CD8-positive, alpha-beta memory T cell (primary cell): ENCODE data around the gene RASA3. TPM values are rescaled to one million over a fixed set of nuclear protein-coding genes. Genes with fewer than 3 reads are reported as not detected.

Experiments
- CTCF ChIA-PET: fragments of 350-600 bp; sonication (Branson Sonifier 250); formaldehyde crosslinking; loops from one replicate; lab custom pipeline; 2021; ENCODE audit warnings: antibody characterized with exemption; lab: Charles Lee
- POLR2A ChIA-PET: fragments of 350-600 bp; sonication (Branson Sonifier 250); formaldehyde crosslinking; loops from one replicate; lab custom pipeline; 2021; ENCODE audit warnings: antibody characterized with exemption; lab: Charles Lee
- DNase-seq, 5 donors: peaks; one replicate each; pipeline versions ENCODE4 v3.0.0 to v3.0.0-alpha.2; 2020 to 2022; ENCODE audit warnings: mixed read lengths in 1 of 5
- H3K27ac ChIP-seq: one replicate; pipeline ENCODE4 v1.7.0; 2013; ENCODE audit warnings: low read depth, mild to moderate bottlenecking, low read length, moderate library complexity
- H3K27me3 ChIP-seq: 2 replicates; pipeline ENCODE4 v1.7.0; 2013; ENCODE audit warnings: low read length, mild to moderate bottlenecking; ENCODE audit not compliant: insufficient read depth, poor library complexity, severe bottlenecking
- H3K36me3 ChIP-seq: 2 replicates; pipeline ENCODE4 v1.7.0; 2013; ENCODE audit warnings: mild to moderate bottlenecking, low read length, moderate library complexity; ENCODE audit not compliant: insufficient read depth
- H3K4me1 ChIP-seq: 2 replicates; pipeline ENCODE4 v1.7.0; 2013; ENCODE audit warnings: mild to moderate bottlenecking, low read length, moderate library complexity; ENCODE audit not compliant: insufficient read depth
- H3K4me3 ChIP-seq: 2 replicates; pipeline ENCODE4 v1.7.0; 2013; ENCODE audit warnings: mild to moderate bottlenecking, low read length
- H3K9me3 ChIP-seq: 2 replicates; pipeline ENCODE4 v1.7.0; 2013; ENCODE audit warnings: mild to moderate bottlenecking, low read length
- H3K27ac Mint-ChIP-seq, 8 donors: one replicate each; pipeline ENCODE4 v1.8.0; 2020 to 2021; ENCODE audit warnings: mixed read lengths in 8 of 8, mild to moderate bottlenecking in 6 of 8, inconsistent platforms in 3 of 8, moderate library complexity in 3 of 8
- H3K27me3 Mint-ChIP-seq, 2 donors: one replicate each; pipeline ENCODE4 v1.8.0; 2020 to 2021; ENCODE audit warnings: mixed read lengths in 2 of 2, mild to moderate bottlenecking in 1 of 2, moderate library complexity in 1 of 2
- H3K36me3 Mint-ChIP-seq, 3 donors: one replicate each; pipeline ENCODE4 v1.8.0; 2020 to 2021; ENCODE audit warnings: mixed read lengths in 3 of 3, inconsistent platforms in 1 of 3, mild to moderate bottlenecking in 1 of 3
- H3K4me1 Mint-ChIP-seq, 3 donors: one replicate each; pipeline ENCODE4 v1.8.0; 2020 to 2021; ENCODE audit warnings: mixed read lengths in 3 of 3, inconsistent platforms in 1 of 3, mild to moderate bottlenecking in 1 of 3
- H3K4me3 Mint-ChIP-seq, 7 donors: one replicate each; pipeline ENCODE4 v1.8.0; 2020 to 2021; ENCODE audit warnings: mixed read lengths in 7 of 7, mild to moderate bottlenecking in 6 of 7, moderate library complexity in 4 of 7, inconsistent platforms in 2 of 7
- H3K9me3 Mint-ChIP-seq, 5 donors: one replicate each; pipeline ENCODE4 v1.8.0; 2020 to 2022; ENCODE audit warnings: mixed read lengths in 5 of 5, mild to moderate bottlenecking in 3 of 5, moderate library complexity in 2 of 5, inconsistent platforms in 1 of 5
- polyA plus RNA-seq: library from polyadenylated mRNA; unstranded; fragments of 300-500 nt; fragmentation: Illumina TruSeq; gene quantifications from one replicate; pipeline ENCODE4 v1.2.3, GENCODE V29; 2021
- total RNA-seq, 2 experiments: library from RNA; stranded (reverse); gene quantifications; one replicate each; pipeline ENCODE4 v1.2.3, GENCODE V29; 2021

The RASA3 gene
- total and polyA plus RNA-seq, 3 experiments from 2014 or later = 26.4 to 123 (median 27.1) TPM

DNA sequence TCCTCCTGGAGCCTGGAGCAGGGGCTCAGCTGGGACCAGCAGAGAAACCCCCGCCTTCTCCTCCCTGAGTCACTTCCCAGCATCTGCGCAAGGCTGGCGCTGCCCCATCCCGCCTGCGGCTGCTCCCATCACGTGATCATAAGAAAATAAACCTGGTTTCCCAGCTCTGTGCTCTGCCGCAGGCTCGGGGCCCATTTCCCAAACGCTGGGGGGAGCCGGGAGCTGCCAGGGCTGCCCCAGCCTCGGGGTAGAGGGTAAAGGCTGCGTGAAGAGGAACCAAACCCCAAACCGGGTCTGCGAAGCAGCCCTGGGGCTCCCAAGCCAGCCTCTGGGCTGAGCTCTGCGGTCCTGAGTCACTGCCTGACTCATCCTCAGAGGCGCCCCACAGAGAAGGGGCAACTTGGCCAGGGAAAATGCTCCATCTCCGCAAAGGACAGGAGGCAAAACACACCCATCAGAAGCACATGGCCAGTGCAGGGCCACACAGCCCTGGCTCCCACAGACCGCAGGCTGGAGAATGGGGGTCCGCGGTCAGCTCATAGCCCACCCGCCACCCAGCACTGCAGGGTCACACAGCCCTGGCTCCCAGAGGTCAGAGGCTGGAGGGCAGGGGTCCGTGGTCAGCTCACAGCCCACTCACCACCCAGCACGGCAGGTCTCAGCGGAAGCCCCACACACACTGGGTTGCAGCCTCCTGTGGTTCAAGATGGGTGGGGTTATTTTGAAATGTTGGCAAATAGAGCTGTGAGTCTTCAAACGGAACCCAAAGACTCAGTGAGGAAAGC lies 67.1 kb downstream of the RASA3 start:
- Mint-ChIP-seq H3K36me3 (peaks cover 0 to 52% (median 1%) of the 10 kb centered on the region in 3 donors), H3K27me3 (peaks cover 0 to 4% of the 10 kb centered on the region in 2 donors), H3K4me3 (peak overlapping the region; percentile 84 to 93 (median 89)), H3K27ac (peak overlapping the region; percentile 89 to 98 (median 94)), H3K9me3 (peaks cover 0 to 3% (median 0%) of the 10 kb centered on the region in 5 donors), H3K4me1 (peaks cover 56 to 74% (median 61%) of the 10 kb centered on the region in 3 donors)
- no peaks in the 10 kb centered on the region for H3K9me3 ChIP-seq
- H3K4me3 ChIP-seq = peak overlapping the region; percentile 74
- ChIA-PET POLR2A (interaction anchor here (0.6 to 1.5 kb wide), 6 partner anchors 9 to 216 kb away, joined by 3 to 5 read pairs (median 4); partner anchors contain the start of gene UPF3A), CTCF (interaction anchor here (0.8 to 1.8 kb wide), 6 partner anchors 10 to 251 kb away, joined by 3 to 7 read pairs (median 4); no protein-coding TSS in a partner anchor)
- H3K36me3 ChIP-seq = peaks cover 7% of the 10 kb centered on the region
- H3K4me1 ChIP-seq = peaks cover 59% of the 10 kb centered on the region
- H3K27me3 ChIP-seq = no peaks in the 10 kb centered on the region
- peak; percentile 46 to 82 (median 60) for DNase-seq
- H3K27ac ChIP-seq = peak overlapping the region; percentile 55

DNA sequence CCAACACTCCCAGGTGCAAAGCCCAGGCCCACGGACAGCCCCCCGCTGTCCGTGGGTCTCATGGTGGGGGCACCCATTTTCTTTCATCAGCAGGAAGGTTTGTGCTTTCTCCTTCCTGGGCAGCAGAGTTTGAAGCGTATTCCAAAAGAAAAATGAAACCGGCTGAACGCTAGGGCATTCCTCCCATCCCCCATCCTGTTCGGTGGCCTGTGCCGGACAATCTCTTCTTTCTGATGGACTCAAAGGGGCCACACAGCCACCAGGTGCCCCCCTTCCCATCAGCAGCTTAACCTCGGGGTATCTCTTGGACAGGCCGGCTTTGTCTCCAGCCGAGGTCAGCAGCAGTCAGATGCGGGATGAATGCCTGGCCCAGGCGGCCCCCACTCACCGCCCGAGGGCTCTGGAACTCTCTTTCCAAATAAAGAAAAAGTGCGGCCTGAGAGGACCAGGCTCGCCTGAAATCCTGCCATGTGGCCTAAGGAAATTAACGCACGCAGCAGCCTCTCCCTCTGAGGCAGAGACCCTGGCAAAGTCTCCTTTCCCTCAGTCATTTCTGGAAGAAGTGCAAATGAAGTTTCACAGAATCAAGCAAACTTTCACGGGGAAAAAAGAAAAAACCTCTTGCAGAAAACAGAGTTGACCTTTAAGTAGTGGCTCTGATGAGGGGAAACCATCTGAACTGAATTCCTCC lies 67.8 kb downstream of the RASA3 start:
- Histone ChIP-seq H3K4me1 (peaks cover 59% of the 10 kb centered on the region), H3K36me3 (peaks cover 14% of the 10 kb centered on the region), H3K27me3 (no peaks in the 10 kb centered on the region), H3K4me3 (peak overlapping the region; percentile 74), H3K27ac (peak overlapping the region; percentile 51), H3K9me3 (no peaks in the 10 kb centered on the region)
- peak overlapping the region; percentile 84 to 93 (median 89) for H3K4me3 Mint-ChIP-seq
- ChIA-PET POLR2A (interaction anchor here (1.4 to 1.5 kb wide), 2 partner anchors 10 to 15 kb away, joined by 4 to 5 read pairs; no protein-coding TSS in a partner anchor), CTCF (interaction anchor here (1.0 to 1.8 kb wide), 5 partner anchors 9 to 250 kb away, joined by 3 to 7 read pairs (median 4); no protein-coding TSS in a partner anchor)
- H3K4me1 Mint-ChIP-seq = peaks cover 61 to 81% (median 65%) of the 10 kb centered on the region in 3 donors
- peak overlapping the region; percentile 50 to 98 (median 86) for H3K27ac Mint-ChIP-seq
- peaks cover 0 to 7% of the 10 kb centered on the region in 2 donors for H3K27me3 Mint-ChIP-seq
- H3K9me3 Mint-ChIP-seq = peaks cover 0 to 4% (median 0%) of the 10 kb centered on the region in 5 donors
- DNase-seq = no peak
- peaks cover 0 to 56% (median 1%) of the 10 kb centered on the region in 3 donors for H3K36me3 Mint-ChIP-seq

DNA sequence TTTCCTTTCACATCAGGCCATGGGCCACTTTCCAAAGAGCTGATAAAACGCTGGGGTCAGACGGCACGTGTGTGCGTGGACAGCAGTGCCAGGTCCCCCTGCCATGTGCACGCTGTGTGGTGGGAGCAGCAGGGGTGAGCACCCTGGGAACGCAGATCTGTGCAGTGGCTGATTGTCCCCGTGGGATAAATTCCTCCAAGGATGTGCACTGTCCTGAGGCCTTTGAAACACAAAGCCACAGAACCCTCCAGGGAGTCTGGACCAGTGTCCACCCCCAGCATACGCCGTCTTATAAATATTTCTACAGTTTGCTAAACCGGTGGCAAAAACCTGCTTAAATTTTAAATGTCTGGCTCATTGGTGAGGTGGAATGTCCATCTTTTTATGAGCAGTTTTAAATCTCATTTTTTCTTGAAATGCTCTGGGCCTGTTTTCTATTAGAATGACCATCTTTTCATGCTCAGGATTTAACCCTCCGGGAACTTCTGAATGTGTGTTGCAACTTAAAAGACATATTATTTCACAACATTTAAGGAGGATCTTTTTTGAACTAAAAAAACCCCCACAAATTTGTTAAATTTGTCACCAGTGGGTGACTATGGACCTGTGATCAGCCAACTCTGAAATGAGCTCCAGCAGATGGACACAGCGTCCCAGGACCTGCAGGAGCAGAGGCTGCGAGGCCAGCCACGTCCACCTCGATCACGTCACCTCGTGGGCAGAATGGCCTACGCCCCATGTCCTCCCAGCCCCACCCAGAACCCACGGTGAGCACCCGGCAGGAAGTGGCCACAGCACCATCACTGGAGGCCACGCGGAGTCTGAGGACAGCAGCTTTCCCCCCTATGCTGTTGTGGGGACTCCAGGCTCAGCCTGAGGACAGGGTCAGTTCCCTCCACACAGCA lies 68.6 kb downstream of the RASA3 start:
- Mint-ChIP-seq H3K4me1 (peaks cover 60 to 85% (median 64%) of the 10 kb centered on the region in 3 donors), H3K4me3 (peak overlapping the region; percentile 37 to 93 (median 88)), H3K27ac (peak overlapping the region; percentile 50 to 98 (median 80)), H3K9me3 (peaks cover 0 to 4% (median 0%) of the 10 kb centered on the region in 5 donors), H3K36me3 (peaks cover 0 to 61% (median 1%) of the 10 kb centered on the region in 3 donors), H3K27me3 (peaks cover 0 to 7% of the 10 kb centered on the region in 2 donors)
- Histone ChIP-seq H3K4me1 (peaks cover 55% of the 10 kb centered on the region), H3K27ac (peak overlapping the region; percentile 51), H3K27me3 (no peaks in the 10 kb centered on the region), H3K36me3 (peaks cover 22% of the 10 kb centered on the region), H3K9me3 (no peaks in the 10 kb centered on the region), H3K4me3 (no peak overlapping the region)
- ChIA-PET CTCF (interaction anchor here (1.8 kb wide), 1 partner anchor 8 kb away, joined by 5 read pairs; no protein-coding TSS in a partner anchor), POLR2A (no interaction called here)
- DNase-seq = no peak

DNA sequence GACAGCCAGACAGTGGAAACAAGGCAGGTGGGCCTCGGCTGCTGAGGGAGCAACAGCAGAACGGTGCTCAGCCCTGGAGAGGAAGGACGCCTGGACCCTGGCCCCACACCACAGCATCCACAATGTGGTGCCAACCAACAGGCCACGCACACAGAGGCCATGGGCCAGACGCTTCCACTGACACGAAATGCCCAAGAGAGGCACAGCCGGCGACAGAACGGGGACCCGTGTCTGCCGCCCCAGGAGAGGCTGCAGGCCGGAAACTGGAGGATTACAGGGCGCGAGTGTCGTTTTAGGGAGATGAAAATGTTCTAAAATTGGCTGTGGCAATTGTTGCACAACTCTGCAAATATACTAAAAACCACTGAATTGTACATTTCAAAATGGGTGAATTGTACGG lies 69.7 kb downstream of the RASA3 start:
- peaks cover 0 to 7% of the 10 kb centered on the region in 2 donors for H3K27me3 Mint-ChIP-seq
- no peak overlapping the region for H3K4me3 ChIP-seq
- no peak overlapping the region for H3K27ac ChIP-seq
- H3K9me3 ChIP-seq = no peaks in the 10 kb centered on the region
- peaks cover 54% of the 10 kb centered on the region for H3K4me1 ChIP-seq
- no peak for DNase-seq
- no peaks in the 10 kb centered on the region for H3K27me3 ChIP-seq
- peaks cover 0 to 61% (median 0%) of the 10 kb centered on the region in 3 donors for H3K36me3 Mint-ChIP-seq
- H3K4me1 Mint-ChIP-seq = peaks cover 56 to 85% (median 62%) of the 10 kb centered on the region in 3 donors
- H3K9me3 Mint-ChIP-seq = peaks cover 0 to 6% (median 0%) of the 10 kb centered on the region in 5 donors
- peak overlapping the region in 1 of 8 donors; percentile 82 for H3K27ac Mint-ChIP-seq
- peaks cover 25% of the 10 kb centered on the region for H3K36me3 ChIP-seq
- no peak overlapping the region for H3K4me3 Mint-ChIP-seq
- ChIA-PET POLR2A (no interaction called here), CTCF (no interaction called here)

DNA sequence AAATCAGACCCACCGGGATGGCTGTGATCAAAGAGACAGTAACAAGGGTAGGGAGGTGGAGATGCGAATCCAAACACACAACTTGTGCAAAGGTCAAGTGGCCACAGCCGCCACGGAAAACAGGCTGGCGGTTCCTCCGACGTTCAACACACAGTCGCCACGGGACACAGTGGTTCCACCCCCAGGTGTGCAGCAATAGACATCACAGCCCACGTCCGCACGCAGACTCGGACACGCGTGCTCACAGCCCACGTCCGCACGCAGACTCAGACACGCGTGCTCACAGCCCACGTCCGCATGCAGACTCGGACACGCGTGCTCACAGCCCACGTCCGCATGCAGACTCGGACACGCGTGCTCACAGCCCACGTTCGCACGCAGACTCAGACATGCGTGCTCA lies 70.1 kb downstream of the RASA3 start:
- peak overlapping the region in 1 of 8 donors; percentile 82 for H3K27ac Mint-ChIP-seq
- H3K27me3 Mint-ChIP-seq = peaks cover 0 to 7% of the 10 kb centered on the region in 2 donors
- Histone ChIP-seq H3K4me3 (no peak overlapping the region), H3K4me1 (peaks cover 54% of the 10 kb centered on the region), H3K36me3 (peaks cover 28% of the 10 kb centered on the region), H3K9me3 (no peaks in the 10 kb centered on the region), H3K27ac (no peak overlapping the region), H3K27me3 (no peaks in the 10 kb centered on the region)
- H3K9me3 Mint-ChIP-seq = peaks cover 0 to 6% (median 0%) of the 10 kb centered on the region in 5 donors
- H3K4me3 Mint-ChIP-seq = no peak overlapping the region
- peaks cover 54 to 85% (median 60%) of the 10 kb centered on the region in 3 donors for H3K4me1 Mint-ChIP-seq
- CTCF ChIA-PET = no interaction called here
- no peak for DNase-seq
- POLR2A ChIA-PET = no interaction called here
- H3K36me3 Mint-ChIP-seq = peaks cover 0 to 61% (median 0%) of the 10 kb centered on the region in 3 donors

DNA sequence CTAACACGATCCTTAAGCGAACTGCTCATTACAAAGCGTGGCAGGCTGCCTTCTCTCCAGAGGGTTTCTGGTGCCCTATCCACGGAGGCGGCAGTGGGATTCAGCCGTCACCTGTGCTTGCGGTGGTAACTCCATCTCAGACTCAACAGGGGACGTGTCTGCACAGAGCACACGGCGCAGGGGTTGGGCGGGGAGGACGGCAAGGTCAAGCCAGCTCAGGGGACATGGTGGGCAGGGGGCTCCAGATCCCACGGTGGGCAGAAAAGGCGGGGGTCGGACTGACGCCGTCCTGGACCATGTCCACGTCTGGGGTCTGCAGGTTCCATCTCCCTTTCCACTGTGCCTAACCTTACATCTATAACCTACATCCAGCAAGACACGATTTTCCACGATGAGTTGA lies 70.7 kb downstream of the RASA3 start:
- peaks cover 28% of the 10 kb centered on the region for H3K36me3 ChIP-seq
- POLR2A ChIA-PET = no interaction called here

DNA sequence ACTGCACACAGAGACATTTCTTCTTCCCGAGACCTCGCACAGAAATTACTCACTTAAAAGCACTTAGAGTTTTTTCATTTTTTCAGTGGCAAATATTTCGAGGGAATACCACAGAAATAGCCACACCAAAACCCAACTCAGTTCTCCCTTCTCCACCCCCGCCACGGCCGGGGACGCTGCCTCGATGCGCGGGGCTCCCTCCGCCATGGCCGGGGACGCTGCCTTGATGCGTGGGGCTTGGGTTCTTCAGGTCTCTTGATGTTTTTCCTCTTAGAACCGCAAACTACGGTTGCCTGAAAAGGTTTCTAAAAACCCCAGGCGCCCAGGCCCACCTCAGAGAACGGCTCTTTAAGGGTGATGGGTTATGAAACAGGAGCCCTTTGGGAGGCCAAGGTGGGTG lies 71.4 kb downstream of the RASA3 start:
- no peaks in the 10 kb centered on the region for H3K9me3 ChIP-seq
- H3K36me3 Mint-ChIP-seq = peaks cover 0 to 73% (median 0%) of the 10 kb centered on the region in 3 donors
- no peaks in the 10 kb centered on the region for H3K27me3 ChIP-seq
- H3K36me3 ChIP-seq = peaks cover 28% of the 10 kb centered on the region
- no peak overlapping the region for H3K4me3 ChIP-seq
- H3K4me1 ChIP-seq = peaks cover 47% of the 10 kb centered on the region
- peaks cover 0 to 6% (median 0%) of the 10 kb centered on the region in 5 donors for H3K9me3 Mint-ChIP-seq
- peak overlapping the region in 1 of 8 donors; percentile 56 for H3K27ac Mint-ChIP-seq
- peaks cover 0 to 7% of the 10 kb centered on the region in 2 donors for H3K27me3 Mint-ChIP-seq
- no peak for DNase-seq
- no peak overlapping the region for H3K4me3 Mint-ChIP-seq
- ChIA-PET POLR2A (no interaction called here), CTCF (no interaction called here)
- H3K27ac ChIP-seq = no peak overlapping the region
- H3K4me1 Mint-ChIP-seq = peaks cover 49 to 85% (median 52%) of the 10 kb centered on the region in 3 donors

More for the DNA sequence above, 70.7 kb downstream of the RASA3 start:
- peaks cover 0 to 7% of the 10 kb centered on the region in 2 donors for H3K27me3 Mint-ChIP-seq
- Histone ChIP-seq H3K4me3 (no peak overlapping the region), H3K9me3 (no peaks in the 10 kb centered on the region), H3K4me1 (peaks cover 52% of the 10 kb centered on the region), H3K27me3 (no peaks in the 10 kb centered on the region), H3K27ac (no peak overlapping the region)
- peak overlapping the region in 1 of 7 donors; percentile 74 for H3K4me3 Mint-ChIP-seq
- peaks cover 0 to 66% (median 0%) of the 10 kb centered on the region in 3 donors for H3K36me3 Mint-ChIP-seq
- CTCF ChIA-PET = no interaction called here
- peaks cover 0 to 6% (median 0%) of the 10 kb centered on the region in 5 donors for H3K9me3 Mint-ChIP-seq
- no peak for DNase-seq
- peaks cover 53 to 85% (median 58%) of the 10 kb centered on the region in 3 donors for H3K4me1 Mint-ChIP-seq
- peak overlapping the region in 1 of 8 donors; percentile 82 for H3K27ac Mint-ChIP-seq
